HEK293 (cell line): Measurements from ENCODE around the gene NUDT13.
A peak's percentile ranks its signal among the peaks of the same experiment; 100 is the strongest.

Experiments used
- CTCF ChIA-PET: fragments of 350-600 bp; formaldehyde crosslinking; extraction: SDS; loops from one replicate; lab custom pipeline; 2021; ENCODE audit warnings: antibody characterized with exemption; lab: Yijun Ruan, JAX
- POLR2A ChIA-PET: fragments of 300-600 bp; formaldehyde crosslinking; extraction: SDS; loops from one replicate; lab custom pipeline; 2020; ENCODE audit warnings: antibody characterized with exemption, inconsistent platforms; lab: Yijun Ruan, JAX
- H3K27ac ChIP-seq: fragments of 200-500 bp; sonication (Bioruptor generic); 2 replicates; pipeline ENCODE4 v1.5.1; 2014; ENCODE audit warnings: low read depth, low read length, control low read depth, inconsistent platforms; ENCODE audit errors: extremely low read depth
- H3K36me3 ChIP-seq, 2 experiments: fragments of 200-500 bp in 1 of 2; sonication (Bioruptor generic) in 1 of 2; 1 replicate in 1 of 2; 2 replicates in 1 of 2; pipeline ENCODE4 v1.5.1; 2014 to 2017; ENCODE audit warnings: inconsistent platforms in 2 of 2, low read length in 2 of 2; ENCODE audit not compliant: control insufficient read depth in 2 of 2, insufficient read depth in 1 of 2
- H3K4me1 ChIP-seq: fragments of 200-500 bp; sonication (Bioruptor generic); 2 replicates; pipeline ENCODE4 v1.5.1; 2014; ENCODE audit warnings: mild to moderate bottlenecking, low read length, inconsistent platforms; ENCODE audit not compliant: control insufficient read depth, insufficient read depth
- H3K4me3 ChIP-seq: 2 replicates; pipeline ENCODE4 v1.5.1; 2011; ENCODE audit warnings: low read depth, mild to moderate bottlenecking, control low read depth, low read length, moderate library complexity
- H3K9me3 ChIP-seq: fragments of 200-500 bp; sonication (Bioruptor generic); 2 replicates; pipeline ENCODE4 v1.5.1; 2014; ENCODE audit warnings: low read depth, low read length, inconsistent platforms; ENCODE audit not compliant: control insufficient read depth, insufficient read depth
- GLI4 ChIP-seq: fragments of 450-650 bp; formaldehyde crosslinking; IDR thresholded peaks from 2 replicates; pipeline ENCODE4 v1.5.1; 2016; ENCODE audit warnings: missing biosample characterization, missing genetic modification characterization
- IKZF3 ChIP-seq: fragments of 450-650 bp; IDR thresholded peaks from 2 replicates; pipeline ENCODE4 v1.5.0; 2018; ENCODE audit warnings: missing biosample characterization, mild to moderate bottlenecking, missing genetic modification characterization, moderate library complexity
- KLF1 ChIP-seq: fragments of 450-650 bp; formaldehyde crosslinking; IDR thresholded peaks from 2 replicates; pipeline ENCODE4 v1.5.1; 2016; ENCODE audit warnings: missing biosample characterization, missing genetic modification characterization
- KLF10 ChIP-seq: fragments of 450-650 bp; IDR thresholded peaks from 2 replicates; pipeline ENCODE4 v1.5.1; 2018; ENCODE audit warnings: missing biosample characterization, mild to moderate bottlenecking, missing genetic modification characterization
- KLF7 ChIP-seq: fragments of 450-650 bp; formaldehyde crosslinking; IDR thresholded peaks from 2 replicates; pipeline ENCODE4 v1.5.1; 2016; ENCODE audit warnings: missing biosample characterization, missing genetic modification characterization, borderline replicate concordance
- TRIM28 ChIP-seq: IDR thresholded peaks from 2 replicates; pipeline ENCODE4 v1.6.1; 2011; ENCODE audit warnings: low read length, control low read depth, borderline replicate concordance
- ZBTB17 ChIP-seq: fragments of 450-650 bp; formaldehyde crosslinking; IDR thresholded peaks from 2 replicates; pipeline ENCODE4 v1.5.1; 2016; ENCODE audit warnings: missing biosample characterization, missing genetic modification characterization
- ZBTB48 ChIP-seq: fragments of 450-650 bp; formaldehyde crosslinking; IDR thresholded peaks from 2 replicates; pipeline ENCODE4 v1.5.1; 2016; ENCODE audit warnings: missing biosample characterization, missing genetic modification characterization
- ZFP41 ChIP-seq: fragments of 450-650 bp; formaldehyde crosslinking; IDR thresholded peaks from 2 replicates; pipeline ENCODE4 v1.5.1; 2016; ENCODE audit warnings: missing biosample characterization, missing genetic modification characterization, borderline replicate concordance
- ZNF132 ChIP-seq: fragments of 450-650 bp; formaldehyde crosslinking; IDR thresholded peaks from 2 replicates; pipeline ENCODE4 v1.5.1; 2017; ENCODE audit warnings: missing biosample characterization, missing genetic modification characterization, borderline replicate concordance
- ZNF133 ChIP-seq: fragments of 450-650 bp; formaldehyde crosslinking; IDR thresholded peaks from 2 replicates; pipeline ENCODE4 v1.5.1; 2016; ENCODE audit warnings: missing biosample characterization, missing genetic modification characterization
- ZNF157 ChIP-seq: fragments of 450-650 bp; formaldehyde crosslinking; IDR thresholded peaks from 2 replicates; pipeline ENCODE4 v1.5.1; 2016; ENCODE audit warnings: missing biosample characterization, missing genetic modification characterization
- ZNF24 ChIP-seq: fragments of 450-650 bp; formaldehyde crosslinking; IDR thresholded peaks from 2 replicates; pipeline ENCODE4 v1.5.1; 2016; ENCODE audit warnings: missing biosample characterization, missing genetic modification characterization
- ZNF311 ChIP-seq: fragments of 450-650 bp; formaldehyde crosslinking; IDR thresholded peaks from 2 replicates; pipeline ENCODE4 v1.5.1; 2017; ENCODE audit warnings: missing biosample characterization, missing genetic modification characterization, borderline replicate concordance
- ZNF324 ChIP-seq: fragments of 450-650 bp; formaldehyde crosslinking; IDR thresholded peaks from 2 replicates; pipeline ENCODE4 v1.5.1; 2016; ENCODE audit warnings: missing biosample characterization, missing genetic modification characterization
- ZNF335 ChIP-seq: fragments of 450-650 bp; formaldehyde crosslinking; conservative IDR thresholded peaks from 2 replicates; pipeline ENCODE4 v1.5.1; 2016; ENCODE audit warnings: missing biosample characterization, missing genetic modification characterization
- ZNF596 ChIP-seq: fragments of 450-650 bp; IDR thresholded peaks from 2 replicates; pipeline ENCODE4 v1.5.0; 2018; ENCODE audit warnings: missing biosample characterization, mild to moderate bottlenecking, missing genetic modification characterization, moderate library complexity
- ZNF623 ChIP-seq: fragments of 450-650 bp; formaldehyde crosslinking; IDR thresholded peaks from 2 replicates; pipeline ENCODE4 v1.5.1; 2016; ENCODE audit warnings: missing biosample characterization, missing genetic modification characterization
- ZNF660 ChIP-seq: fragments of 450-650 bp; IDR thresholded peaks from 2 replicates; pipeline ENCODE4 v1.5.1; 2018; ENCODE audit warnings: missing biosample characterization, mild to moderate bottlenecking, missing genetic modification characterization
- ZNF707 ChIP-seq: fragments of 450-650 bp; formaldehyde crosslinking; IDR thresholded peaks from 2 replicates; pipeline ENCODE4 v1.5.1; 2016; ENCODE audit warnings: missing biosample characterization, missing genetic modification characterization
- ZNF76 ChIP-seq: fragments of 450-650 bp; formaldehyde crosslinking; IDR thresholded peaks from 2 replicates; pipeline ENCODE4; 2016; ENCODE audit warnings: low read depth, missing biosample characterization, missing genetic modification characterization, borderline replicate concordance
- ZNF768 ChIP-seq: fragments of 450-650 bp; formaldehyde crosslinking; IDR thresholded peaks from 2 replicates; pipeline ENCODE4 v1.5.1; 2018; ENCODE audit warnings: missing biosample characterization, mild to moderate bottlenecking, missing genetic modification characterization
- ZSCAN23 ChIP-seq: fragments of 450-650 bp; formaldehyde crosslinking; IDR thresholded peaks from 2 replicates; pipeline ENCODE4 v1.5.1; 2016; ENCODE audit warnings: missing biosample characterization, missing genetic modification characterization
- ZXDB ChIP-seq: fragments of 450-650 bp; formaldehyde crosslinking; IDR thresholded peaks from 2 replicates; pipeline ENCODE4 v1.5.1; 2016; ENCODE audit warnings: missing biosample characterization, missing genetic modification characterization
- TF ChIP-seq, protein P1 (sequence below): fragments of 450-650 bp; formaldehyde crosslinking; IDR thresholded peaks from 2 replicates; pipeline ENCODE4 v1.5.1; 2016; ENCODE audit warnings: missing biosample characterization, missing genetic modification characterization
- TF ChIP-seq, protein P2 (sequence below): fragments of 450-650 bp; formaldehyde crosslinking; IDR thresholded peaks from 2 replicates; pipeline ENCODE4 v1.5.1; 2016; ENCODE audit warnings: missing biosample characterization, missing genetic modification characterization
- TF ChIP-seq, protein P3 (sequence below): fragments of 450-650 bp; formaldehyde crosslinking; IDR thresholded peaks from 2 replicates; pipeline ENCODE4 v1.5.1; 2016; ENCODE audit warnings: missing biosample characterization, missing genetic modification characterization
- TF ChIP-seq, protein P4 (sequence below): IDR thresholded peaks from 2 replicates; pipeline ENCODE4 v1.6.1; 2011; ENCODE audit warnings: mild to moderate bottlenecking, low read depth, low read length, borderline replicate concordance

The NUDT13 gene

DNA sequence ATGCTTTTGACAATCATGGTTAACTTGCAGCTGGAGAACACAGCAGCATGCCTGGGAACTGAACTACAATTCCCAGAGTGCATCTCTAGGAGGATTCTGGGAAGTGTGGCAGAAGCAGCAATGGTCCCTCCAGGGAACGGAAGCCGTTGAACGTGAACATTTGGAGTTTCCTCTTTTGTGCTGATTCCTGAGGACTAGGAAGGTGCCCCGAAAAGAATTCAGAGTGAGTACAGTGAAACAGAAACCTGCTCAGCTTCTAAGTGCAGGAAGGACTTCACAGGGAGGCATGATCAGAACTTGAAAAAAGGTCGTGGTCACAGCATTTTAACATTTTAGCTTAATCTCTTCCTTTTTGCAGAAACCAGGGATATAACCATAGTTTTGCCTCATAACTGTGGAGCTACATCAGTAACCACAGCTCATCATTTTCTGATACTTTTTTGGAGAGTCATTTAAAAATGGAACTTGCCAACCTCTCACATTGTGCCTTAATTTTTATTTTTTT is at the start of gene NUDT13:
TSS of gene NUDT13 (plus strand) at position 111 of the 505 bp plus-strand sequence. CDS start 3,911 bp downstream, outside the sequence.
- Histone ChIP-seq H3K4me3 (peak within 1 kb of the TSS; percentile 57), H3K36me3 (peaks cover 0 to 18% of the 10 kb centered on the region in 2 experiments; a peak in 1 of 3 replicates), H3K4me1 (no peaks in the 10 kb centered on the region), H3K9me3 (no peaks in the 10 kb centered on the region), H3K27ac (peak within 1 kb of the TSS; percentile 27)
- CTCF ChIA-PET: interaction anchor here (0.6 to 1.5 kb wide), 6 partner anchors 13 to 282 kb away, joined by 3 to 9 read pairs (median 3); partner anchors contain the start of gene P4HA1
- POLR2A ChIA-PET: interaction anchor here (0.6 to 3.1 kb wide), 3 partner anchors 11 to 267 kb away, joined by 9 to 52 read pairs (median 9); partner anchors contain the start of gene P4HA1
- TF ChIP-seq ZBTB48 (tag by site-specific recombination): peak; percentile 89
- peak; percentile 76 for TF ChIP-seq ZNF335
- TF ChIP-seq IKZF3 (tag by site-specific recombination): peak; percentile 92
- peak; percentile 94 for TF ChIP-seq ZXDB
- TF ChIP-seq, protein P1, sequence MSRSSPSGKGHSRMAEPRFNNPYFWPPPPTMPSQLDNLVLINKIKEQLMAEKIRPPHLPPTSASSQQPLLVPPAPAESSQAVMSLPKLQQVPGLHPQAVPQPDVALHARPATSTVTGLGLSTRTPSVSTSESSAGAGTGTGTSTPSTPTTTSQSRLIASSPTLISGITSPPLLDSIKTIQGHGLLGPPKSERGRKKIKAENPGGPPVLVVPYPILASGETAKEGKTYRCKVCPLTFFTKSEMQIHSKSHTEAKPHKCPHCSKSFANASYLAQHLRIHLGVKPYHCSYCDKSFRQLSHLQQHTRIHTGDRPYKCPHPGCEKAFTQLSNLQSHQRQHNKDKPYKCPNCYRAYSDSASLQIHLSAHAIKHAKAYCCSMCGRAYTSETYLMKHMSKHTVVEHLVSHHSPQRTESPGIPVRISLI (tag by site-specific recombination): no peak
- peak; percentile 28; the same call in 1 of the 2 replicates for TF ChIP-seq TRIM28
- TF ChIP-seq GLI4 (tag by site-specific recombination): no peak
- no peak for TF ChIP-seq ZNF311
- TF ChIP-seq ZNF707 (tag by site-specific recombination): no peak
- peak; percentile 99 for TF ChIP-seq ZNF76 (tag by site-specific recombination)
- TF ChIP-seq ZNF157 (tag by site-specific recombination): no peak
- TF ChIP-seq ZNF768 (tag by site-specific recombination): 0 out of 2 replicates have a peak, but pooled peaks have one; percentile 30
- 0 out of 2 replicates have a peak, but pooled peaks have one; percentile 24 for TF ChIP-seq ZNF24 (tag by site-specific recombination)
- TF ChIP-seq KLF10 (tag by site-specific recombination): no peak
- no peak for TF ChIP-seq ZNF596 (tag by site-specific recombination)
- TF ChIP-seq, protein P2, sequence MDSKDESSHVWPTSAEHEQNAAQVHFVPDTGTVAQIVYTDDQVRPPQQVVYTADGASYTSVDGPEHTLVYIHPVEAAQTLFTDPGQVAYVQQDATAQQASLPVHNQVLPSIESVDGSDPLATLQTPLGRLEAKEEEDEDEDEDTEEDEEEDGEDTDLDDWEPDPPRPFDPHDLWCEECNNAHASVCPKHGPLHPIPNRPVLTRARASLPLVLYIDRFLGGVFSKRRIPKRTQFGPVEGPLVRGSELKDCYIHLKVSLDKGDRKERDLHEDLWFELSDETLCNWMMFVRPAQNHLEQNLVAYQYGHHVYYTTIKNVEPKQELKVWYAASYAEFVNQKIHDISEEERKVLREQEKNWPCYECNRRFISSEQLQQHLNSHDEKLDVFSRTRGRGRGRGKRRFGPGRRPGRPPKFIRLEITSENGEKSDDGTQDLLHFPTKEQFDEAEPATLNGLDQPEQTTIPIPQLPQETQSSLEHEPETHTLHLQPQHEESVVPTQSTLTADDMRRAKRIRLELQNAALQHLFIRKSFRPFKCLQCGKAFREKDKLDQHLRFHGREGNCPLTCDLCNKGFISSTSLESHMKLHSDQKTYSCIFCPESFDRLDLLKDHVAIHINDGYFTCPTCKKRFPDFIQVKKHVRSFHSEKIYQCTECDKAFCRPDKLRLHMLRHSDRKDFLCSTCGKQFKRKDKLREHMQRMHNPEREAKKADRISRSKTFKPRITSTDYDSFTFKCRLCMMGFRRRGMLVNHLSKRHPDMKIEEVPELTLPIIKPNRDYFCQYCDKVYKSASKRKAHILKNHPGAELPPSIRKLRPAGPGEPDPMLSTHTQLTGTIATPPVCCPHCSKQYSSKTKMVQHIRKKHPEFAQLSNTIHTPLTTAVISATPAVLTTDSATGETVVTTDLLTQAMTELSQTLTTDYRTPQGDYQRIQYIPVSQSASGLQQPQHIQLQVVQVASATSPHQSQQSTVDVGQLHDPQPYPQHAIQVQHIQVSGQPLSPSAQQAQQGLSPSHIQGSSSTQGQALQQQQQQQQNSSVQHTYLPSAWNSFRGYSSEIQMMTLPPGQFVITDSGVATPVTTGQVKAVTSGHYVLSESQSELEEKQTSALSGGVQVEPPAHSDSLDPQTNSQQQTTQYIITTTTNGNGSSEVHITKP: peak; percentile 44; the same call in 1 of the 2 replicates
- TF ChIP-seq ZNF133 (tag by site-specific recombination): no peak
- TF ChIP-seq ZNF324 (tag by site-specific recombination): no peak
- no peak for TF ChIP-seq KLF7 (tag by site-specific recombination)
- no peak for TF ChIP-seq ZSCAN23
- no peak for TF ChIP-seq ZFP41 (tag by site-specific recombination)
- TF ChIP-seq ZNF132 (tag by site-specific recombination): no peak
- TF ChIP-seq, protein P3, sequence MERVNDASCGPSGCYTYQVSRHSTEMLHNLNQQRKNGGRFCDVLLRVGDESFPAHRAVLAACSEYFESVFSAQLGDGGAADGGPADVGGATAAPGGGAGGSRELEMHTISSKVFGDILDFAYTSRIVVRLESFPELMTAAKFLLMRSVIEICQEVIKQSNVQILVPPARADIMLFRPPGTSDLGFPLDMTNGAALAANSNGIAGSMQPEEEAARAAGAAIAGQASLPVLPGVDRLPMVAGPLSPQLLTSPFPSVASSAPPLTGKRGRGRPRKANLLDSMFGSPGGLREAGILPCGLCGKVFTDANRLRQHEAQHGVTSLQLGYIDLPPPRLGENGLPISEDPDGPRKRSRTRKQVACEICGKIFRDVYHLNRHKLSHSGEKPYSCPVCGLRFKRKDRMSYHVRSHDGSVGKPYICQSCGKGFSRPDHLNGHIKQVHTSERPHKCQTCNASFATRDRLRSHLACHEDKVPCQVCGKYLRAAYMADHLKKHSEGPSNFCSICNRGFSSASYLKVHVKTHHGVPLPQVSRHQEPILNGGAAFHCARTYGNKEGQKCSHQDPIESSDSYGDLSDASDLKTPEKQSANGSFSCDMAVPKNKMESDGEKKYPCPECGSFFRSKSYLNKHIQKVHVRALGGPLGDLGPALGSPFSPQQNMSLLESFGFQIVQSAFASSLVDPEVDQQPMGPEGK (tag by site-specific recombination): no peak
- TF ChIP-seq ZBTB17 (tag by site-specific recombination): peak; percentile 62
- 0 out of 2 replicates have a peak, but pooled peaks have one; percentile 22 for TF ChIP-seq ZNF660 (tag by site-specific recombination)
- TF ChIP-seq, protein P4, sequence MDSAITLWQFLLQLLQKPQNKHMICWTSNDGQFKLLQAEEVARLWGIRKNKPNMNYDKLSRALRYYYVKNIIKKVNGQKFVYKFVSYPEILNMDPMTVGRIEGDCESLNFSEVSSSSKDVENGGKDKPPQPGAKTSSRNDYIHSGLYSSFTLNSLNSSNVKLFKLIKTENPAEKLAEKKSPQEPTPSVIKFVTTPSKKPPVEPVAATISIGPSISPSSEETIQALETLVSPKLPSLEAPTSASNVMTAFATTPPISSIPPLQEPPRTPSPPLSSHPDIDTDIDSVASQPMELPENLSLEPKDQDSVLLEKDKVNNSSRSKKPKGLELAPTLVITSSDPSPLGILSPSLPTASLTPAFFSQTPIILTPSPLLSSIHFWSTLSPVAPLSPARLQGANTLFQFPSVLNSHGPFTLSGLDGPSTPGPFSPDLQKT: no peak
- TF ChIP-seq ZNF623 (tag by site-specific recombination): no peak; the same call in 1 of the 2 replicates
- TF ChIP-seq KLF1 (tag by site-specific recombination): no peak
